Ovary (tissue), 3 donors: ENCODE results near the gene DNAH12.
"Not testable (repeated sequence)": the region's sequence is repeated elsewhere in the genome, so short reads cannot be mapped to it uniquely, and the experiment has no call there.

Experiments
- CTCF ChIP-seq, 3 donors: fragments of 450-650 bp in 2 of 3; fragments of 200-600 bp in 1 of 3; IDR thresholded peaks; one replicate each; pipeline versions ENCODE4 v1.5.1 to v1.8.0; 2016 to 2022; ENCODE audit warnings: antibody characterized with exemption in 3 of 3, mild to moderate bottlenecking in 1 of 3
- POLR2A ChIP-seq: fragments of 450-650 bp; IDR thresholded peaks from one replicate; pipeline ENCODE4 v1.6.1; 2017; ENCODE audit warnings: antibody characterized with exemption, mild to moderate bottlenecking, moderate library complexity
- donor health status: DM: no; HTN: no; CAD: no.

- TF ChIP-seq POLR2A; CTCF (IDR thresholded peaks at IDR 0.05): not testable (repeated sequence)
Observed at GRCh38 chr3:57438460-57438859, 105.7 kb downstream of the DNAH12 start.
